Activated B cell treated with CpG ODN at 0.5 μM for 24 hours (primary cell): ENCODE results near the gene CHST13. TPM values are rescaled to one million over a fixed set of nuclear protein-coding genes. Genes with fewer than 3 reads are reported as not detected.

ENCODE experiments used
- ATAC-seq: fragments of 200-7000 bp; cut with Tn5 transposase; one replicate; pipeline ENCODE4 v1.10.0; 2021; ENCODE audit warnings: low read depth, mild to moderate bottlenecking, moderate library complexity
- CTCF ChIA-PET: fragments of 350-600 bp; sonication (Branson Sonifier 250); formaldehyde crosslinking; loops from one replicate; lab custom pipeline; 2021; ENCODE audit warnings: antibody characterized with exemption; lab: Charles Lee
- POLR2A ChIA-PET: fragments of 350-600 bp; sonication (Branson Sonifier 250); formaldehyde crosslinking; loops from one replicate; lab custom pipeline; 2021; ENCODE audit warnings: antibody characterized with exemption; lab: Charles Lee
- DNase-seq: peaks from one replicate; pipeline ENCODE4 v3.0.0; 2022
- H3K27ac Mint-ChIP-seq: one replicate; pipeline ENCODE4 v1.8.0; 2020; ENCODE audit warnings: mixed read lengths
- H3K27me3 Mint-ChIP-seq: one replicate; pipeline ENCODE4 v1.8.0; 2021; ENCODE audit warnings: mixed read lengths
- H3K36me3 Mint-ChIP-seq: one replicate; pipeline ENCODE4 v1.8.0; 2021; ENCODE audit warnings: low read depth, mixed read lengths
- H3K4me1 Mint-ChIP-seq: one replicate; pipeline ENCODE4 v1.8.0; 2021; ENCODE audit warnings: mixed read lengths
- H3K4me3 Mint-ChIP-seq: one replicate; pipeline ENCODE4 v1.8.0; 2020; ENCODE audit warnings: mild to moderate bottlenecking, mixed read lengths
- H3K9me3 Mint-ChIP-seq: one replicate; pipeline ENCODE4 v1.8.0; 2020; ENCODE audit warnings: mixed read lengths
- intact Hi-C: fragments of 100-400 bp; cut with micrococcal nuclease; formaldehyde crosslinking; loops from one replicate; pipeline ENCODE4 v1.15.1; 2024
- total RNA-seq: library from RNA; stranded (reverse); gene quantifications from 2 replicates; pipeline ENCODE4 v1.2.3, GENCODE V29; 2022
- TF ChIP-seq, protein P1 (sequence below): fragments of 200-600 bp; IDR thresholded peaks from one replicate; pipeline ENCODE4 v1.8.0; 2022; ENCODE audit warnings: antibody characterized with exemption, mild to moderate bottlenecking

CHST13 gene
- total RNA-seq, 1 donor from 2014 or later = not detected

DNA sequence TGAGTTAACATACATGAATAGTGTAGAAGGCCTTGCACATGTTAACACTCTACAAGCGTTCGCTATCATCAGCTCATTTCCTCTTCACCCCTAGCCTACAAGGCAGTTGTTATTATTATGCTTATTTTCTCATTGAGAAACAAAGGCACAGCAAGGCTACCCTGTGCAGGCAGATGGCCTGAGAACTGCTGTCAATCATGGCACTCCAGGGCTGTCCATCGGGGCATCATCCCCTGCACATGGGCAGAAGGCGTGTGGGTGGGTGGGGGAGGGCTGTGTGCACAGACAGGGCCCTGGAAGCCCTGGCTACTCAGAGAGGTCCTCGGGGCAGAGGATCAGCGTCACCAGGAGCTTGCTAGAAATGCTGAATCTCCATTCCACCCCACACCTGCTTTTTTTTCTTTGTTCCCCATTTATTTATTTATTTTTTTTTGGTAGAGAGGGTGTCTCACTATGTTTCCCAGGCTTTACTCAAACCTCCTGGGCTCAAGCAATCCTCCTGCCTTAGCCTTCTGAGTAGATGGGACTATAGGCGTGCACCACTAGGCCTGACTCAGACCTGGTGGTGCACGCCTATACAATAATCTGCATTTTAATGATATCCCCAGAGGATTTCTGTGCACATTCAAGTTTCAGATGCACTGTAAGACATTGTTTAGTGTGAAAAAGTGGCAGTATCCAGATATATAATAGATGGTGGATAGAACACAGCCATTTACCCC lies 38.6 kb upstream of the CHST13 start:
- no peaks in the 10 kb centered on the region for H3K36me3 Mint-ChIP-seq
- intact Hi-C loops = no loop called here
- H3K9me3 Mint-ChIP-seq = no peaks in the 10 kb centered on the region
- CTCF ChIA-PET = no interaction called here
- H3K4me3 Mint-ChIP-seq = no peak overlapping the region
- H3K27ac Mint-ChIP-seq = no peak overlapping the region
- H3K27me3 Mint-ChIP-seq = no peaks in the 10 kb centered on the region
- ATAC-seq = no peak
- TF ChIP-seq, protein P1, sequence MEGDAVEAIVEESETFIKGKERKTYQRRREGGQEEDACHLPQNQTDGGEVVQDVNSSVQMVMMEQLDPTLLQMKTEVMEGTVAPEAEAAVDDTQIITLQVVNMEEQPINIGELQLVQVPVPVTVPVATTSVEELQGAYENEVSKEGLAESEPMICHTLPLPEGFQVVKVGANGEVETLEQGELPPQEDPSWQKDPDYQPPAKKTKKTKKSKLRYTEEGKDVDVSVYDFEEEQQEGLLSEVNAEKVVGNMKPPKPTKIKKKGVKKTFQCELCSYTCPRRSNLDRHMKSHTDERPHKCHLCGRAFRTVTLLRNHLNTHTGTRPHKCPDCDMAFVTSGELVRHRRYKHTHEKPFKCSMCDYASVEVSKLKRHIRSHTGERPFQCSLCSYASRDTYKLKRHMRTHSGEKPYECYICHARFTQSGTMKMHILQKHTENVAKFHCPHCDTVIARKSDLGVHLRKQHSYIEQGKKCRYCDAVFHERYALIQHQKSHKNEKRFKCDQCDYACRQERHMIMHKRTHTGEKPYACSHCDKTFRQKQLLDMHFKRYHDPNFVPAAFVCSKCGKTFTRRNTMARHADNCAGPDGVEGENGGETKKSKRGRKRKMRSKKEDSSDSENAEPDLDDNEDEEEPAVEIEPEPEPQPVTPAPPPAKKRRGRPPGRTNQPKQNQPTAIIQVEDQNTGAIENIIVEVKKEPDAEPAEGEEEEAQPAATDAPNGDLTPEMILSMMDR = no peak
- peaks cover 5% of the 10 kb centered on the region for H3K4me1 Mint-ChIP-seq
- POLR2A ChIA-PET = no interaction called here
- DNase-seq = no peak

DNA sequence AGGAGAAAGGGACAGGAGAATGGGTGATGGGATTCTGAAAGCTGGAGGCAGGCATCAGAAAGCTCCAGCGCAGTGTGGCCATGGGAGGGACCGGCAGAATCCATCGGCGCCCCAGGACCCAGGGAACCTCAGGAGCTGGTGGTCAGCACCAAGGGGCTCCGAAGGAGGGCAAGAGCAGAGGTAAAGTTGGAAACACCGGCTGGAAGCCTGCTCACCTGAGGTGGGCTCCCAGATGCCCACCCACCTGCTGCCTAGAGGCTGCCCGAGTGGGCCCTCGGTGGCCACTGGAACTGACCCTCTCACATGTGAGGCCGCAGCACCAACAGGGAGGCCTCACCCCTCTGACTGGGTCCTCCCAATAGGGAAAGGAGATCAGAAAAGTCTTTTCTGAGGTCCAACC lies 38.0 kb upstream of the CHST13 start:
- CTCF ChIA-PET = no interaction called here
- Mint-ChIP-seq H3K4me3 (no peak overlapping the region), H3K27me3 (no peaks in the 10 kb centered on the region), H3K27ac (no peak overlapping the region), H3K9me3 (no peaks in the 10 kb centered on the region), H3K4me1 (peaks cover 5% of the 10 kb centered on the region), H3K36me3 (no peaks in the 10 kb centered on the region)
- POLR2A ChIA-PET = no interaction called here
- no peak for ATAC-seq
- DNase-seq = no peak
- intact Hi-C loops = no loop called here
- TF ChIP-seq, protein P1 = no peak

DNA sequence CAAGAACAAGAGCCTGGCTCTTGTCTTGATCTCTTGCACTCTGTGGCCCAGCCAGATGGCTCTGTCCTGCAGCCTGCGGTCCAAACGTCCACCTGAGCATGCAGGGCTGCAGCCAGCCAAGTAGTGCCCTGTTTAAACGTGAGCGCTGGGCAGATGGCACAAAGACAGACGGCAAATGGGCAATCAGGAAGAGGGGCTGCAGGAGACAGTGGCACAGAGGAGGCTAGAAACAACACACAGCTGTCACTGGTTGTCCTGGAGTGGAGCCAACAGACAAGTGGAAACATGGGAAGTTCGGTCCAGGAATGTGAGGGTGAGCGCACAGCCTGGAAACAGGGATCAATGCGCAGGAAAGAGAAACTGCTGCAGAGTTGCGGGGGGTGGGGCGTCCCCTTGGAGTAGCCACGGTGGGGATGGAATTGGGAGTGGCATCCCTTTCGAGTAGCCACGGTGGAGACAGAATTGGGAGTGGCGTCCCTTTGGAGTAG lies 37.6 kb upstream of the CHST13 start:
- CTCF ChIA-PET = no interaction called here
- POLR2A ChIA-PET = no interaction called here
- H3K4me3 Mint-ChIP-seq = no peak overlapping the region
- no peak overlapping the region for H3K27ac Mint-ChIP-seq
- H3K36me3 Mint-ChIP-seq = no peaks in the 10 kb centered on the region
- no peaks in the 10 kb centered on the region for H3K27me3 Mint-ChIP-seq
- ATAC-seq (no peak), DNase-seq (no peak)
- TF ChIP-seq, protein P1 = no peak
- no peaks in the 10 kb centered on the region for H3K9me3 Mint-ChIP-seq
- H3K4me1 Mint-ChIP-seq = peaks cover 5% of the 10 kb centered on the region
- intact Hi-C loops = no loop called here

DNA sequence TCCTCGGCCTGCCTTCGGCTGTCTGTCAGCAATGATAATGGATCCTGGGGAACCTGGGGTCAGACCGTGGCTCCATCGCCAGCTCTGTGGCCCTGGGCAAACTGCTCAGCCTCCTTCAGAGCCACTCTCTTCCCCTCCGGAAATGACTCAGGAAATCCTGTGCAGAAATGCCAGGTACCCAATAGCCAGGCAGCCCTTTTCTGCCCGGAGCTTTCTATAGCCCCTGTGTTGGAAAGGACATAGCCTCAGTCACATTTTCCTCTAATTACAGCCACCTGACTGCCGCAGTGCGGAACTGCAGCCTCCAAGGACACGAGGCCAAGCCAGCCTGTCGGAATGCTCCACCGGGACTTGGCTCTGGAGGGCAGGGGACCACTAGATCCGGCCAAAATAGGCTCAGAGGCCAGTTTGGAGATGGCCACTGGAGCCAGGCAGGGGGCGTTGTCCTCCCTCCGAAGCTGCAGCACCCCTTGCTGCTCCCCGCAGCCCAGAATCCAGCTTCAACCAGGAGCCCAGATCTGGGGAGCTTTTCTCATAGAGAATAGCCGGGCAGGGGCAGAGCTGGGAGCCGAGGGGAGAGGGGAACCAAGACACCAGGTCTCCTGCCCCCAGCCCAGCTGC lies 36.7 kb upstream of the CHST13 start:
- no peaks in the 10 kb centered on the region for H3K9me3 Mint-ChIP-seq
- ATAC-seq = no peak
- intact Hi-C loops = no loop called here
- no peak overlapping the region for H3K27ac Mint-ChIP-seq
- ChIA-PET POLR2A (no interaction called here), CTCF (no interaction called here)
- H3K27me3 Mint-ChIP-seq = no peaks in the 10 kb centered on the region
- peaks cover 5% of the 10 kb centered on the region for H3K4me1 Mint-ChIP-seq
- TF ChIP-seq, protein P1 = no peak
- no peak for DNase-seq
- no peaks in the 10 kb centered on the region for H3K36me3 Mint-ChIP-seq
- H3K4me3 Mint-ChIP-seq = no peak overlapping the region

DNA sequence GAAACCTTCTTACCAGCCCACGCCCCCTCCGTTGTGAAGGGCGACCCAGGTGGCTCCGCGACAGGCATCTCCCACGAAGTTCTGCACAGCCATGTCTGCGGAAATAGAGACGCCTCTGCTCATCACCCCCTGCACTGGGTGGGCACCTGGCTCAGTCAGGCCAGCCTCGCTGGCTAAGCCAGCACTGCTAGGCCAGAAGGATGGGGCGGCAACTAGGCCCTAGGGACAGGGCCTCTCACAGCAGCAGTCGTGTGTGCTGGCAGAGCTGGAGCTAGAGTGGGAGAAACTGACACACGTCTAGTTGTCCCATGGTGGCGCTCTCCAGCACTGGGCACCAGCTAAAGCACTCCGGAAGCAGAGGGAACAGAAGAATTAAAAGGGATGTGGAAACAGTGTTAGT lies 35.8 kb upstream of the CHST13 start:
- Mint-ChIP-seq H3K27ac (no peak overlapping the region), H3K4me3 (no peak overlapping the region), H3K9me3 (no peaks in the 10 kb centered on the region), H3K4me1 (peaks cover 5% of the 10 kb centered on the region), H3K27me3 (no peaks in the 10 kb centered on the region), H3K36me3 (no peaks in the 10 kb centered on the region)
- intact Hi-C loops = no loop called here
- DNase-seq (no peak), ATAC-seq (no peak)
- ChIA-PET POLR2A (no interaction called here), CTCF (no interaction called here)
- TF ChIP-seq, protein P1 = no peak
